Right cardiac atrium (tissue), 5 donors: ENCODE results near the gene KCNJ10. TPM values are rescaled to one million over a fixed set of nuclear protein-coding genes. Genes with fewer than 3 reads are reported as not detected.
A peak's percentile ranks its signal among the peaks of the same experiment; 100 is the strongest.

ENCODE experiments used
- ATAC-seq, 2 donors: fragments of 200-7000 bp; cut with Tn5 transposase; one replicate each; pipeline versions ENCODE4 v1.8.0 to v1.9.1; 2020; ENCODE audit warnings: moderate library complexity in 2 of 2, mild to moderate bottlenecking in 1 of 2
- DNase-seq, 3 donors: peaks; one replicate each; pipeline ENCODE4 v3.0.0-alpha.2; 2020
- H3K27ac ChIP-seq: one replicate; pipeline ENCODE4 v1.5.1; 2013; ENCODE audit warnings: mild to moderate bottlenecking, low read length, control low read depth, moderate library complexity
- H3K27me3 ChIP-seq: one replicate; pipeline ENCODE4 v1.6.1; 2013; ENCODE audit not compliant: control insufficient read depth, insufficient read depth
- H3K4me1 ChIP-seq: one replicate; pipeline ENCODE4 v1.6.1; 2013; ENCODE audit warnings: low read length; ENCODE audit not compliant: control insufficient read depth, insufficient read depth
- H3K4me3 ChIP-seq: one replicate; pipeline ENCODE4 v1.5.1; 2013; ENCODE audit warnings: low read length, control low read depth
- H3K9me3 ChIP-seq: one replicate; pipeline ENCODE4 v1.6.1; 2013; ENCODE audit warnings: low read length; ENCODE audit not compliant: control insufficient read depth
- WGBS: extraction: QIAGEN DNeasy Blood & Tissue Kit; methylation state at CpG from one replicate; pipeline ENCODE4 v1.1.7; 2013; 5-methylcytosine and 5-hydroxymethylcytosine counted together
- intact Hi-C, 4 donors: fragments of 100-400 bp; cut with DNase I; formaldehyde crosslinking; loops; one replicate each; pipeline versions ENCODE4 v1.11.0 to v1.14.0; 2022 to 2023
- polyA plus RNA-seq: library from polyadenylated mRNA; stranded (reverse); fragments of 200-250 nt; gene quantifications from one replicate; pipeline ENCODE4 v1.2.3, GENCODE V29; 2013
- total RNA-seq, 4 donors: library from RNA; stranded (reverse); fragmentation: NEBNext Ultra II Directional; extraction: Animal tissue kit (Norgen Biotek cat#: 25700); gene quantifications; one replicate each; pipeline ENCODE4 v1.2.1, GENCODE V29; 2021
- donor health status: healthy with polysubstance abuse.
- donor health status: DM: no; HTN: yes; CAD: no.
- donor health status: DM: no; HTN: no; CAD: no.
- donor health status: DM: no; HTN: yes; CAD: no; lungs with severe emphysema.
- donor health status: DM: yes; HTN: yes; CAD: no.

KCNJ10 gene
- total and polyA plus RNA-seq, 5 donors: 0.11 to 0.31 (median 0.18) TPM

- Histone ChIP-seq H3K9me3 (no peaks in the 10 kb centered on the region), H3K27me3 (no peaks in the 10 kb centered on the region), H3K4me1 (no peaks in the 10 kb centered on the region), H3K27ac (no peak overlapping the region), H3K4me3 (no peak overlapping the region)
- ATAC-seq (no peak), DNase-seq (no peak)
- 73% methylated on average over 3 of the region's 3 CpGs for WGBS
- intact Hi-C loops: no loop called here
Measured at GRCh38 chr1:159958719-159959380, 111.1 kb downstream of the KCNJ10 start.

DNA sequence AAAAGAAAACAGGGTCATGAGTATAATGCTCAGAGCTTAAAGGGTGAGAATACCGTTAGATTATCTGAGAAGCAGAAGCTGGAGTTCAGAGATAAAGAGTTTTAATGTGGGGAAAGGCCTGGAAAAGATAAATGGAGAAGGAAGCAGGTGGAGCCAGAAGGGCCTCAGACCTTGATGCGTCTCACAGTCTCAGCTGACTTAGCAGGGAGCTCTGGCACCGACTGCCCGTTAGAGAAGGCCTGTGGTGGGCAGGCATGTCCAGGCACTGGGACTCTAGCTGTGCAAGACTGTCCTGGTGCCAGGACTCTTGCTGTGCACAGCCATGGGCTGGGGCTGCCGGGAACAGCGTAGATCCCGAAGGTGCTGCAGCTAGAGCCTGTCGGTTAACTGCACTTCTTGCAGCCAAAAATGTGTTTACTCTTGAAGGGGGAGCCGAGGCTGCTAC, 112.1 kb downstream of the KCNJ10 start:
- intact Hi-C loops: no loop called here
- H3K27me3 ChIP-seq: no peaks in the 10 kb centered on the region
- no peak overlapping the region for H3K4me3 ChIP-seq
- no peak overlapping the region for H3K27ac ChIP-seq
- H3K9me3 ChIP-seq: no peaks in the 10 kb centered on the region
- ATAC-seq (no peak), DNase-seq (no peak)
- WGBS: 38% methylated on average over 9 of the region's 9 CpGs
- H3K4me1 ChIP-seq: no peaks in the 10 kb centered on the region

DNA sequence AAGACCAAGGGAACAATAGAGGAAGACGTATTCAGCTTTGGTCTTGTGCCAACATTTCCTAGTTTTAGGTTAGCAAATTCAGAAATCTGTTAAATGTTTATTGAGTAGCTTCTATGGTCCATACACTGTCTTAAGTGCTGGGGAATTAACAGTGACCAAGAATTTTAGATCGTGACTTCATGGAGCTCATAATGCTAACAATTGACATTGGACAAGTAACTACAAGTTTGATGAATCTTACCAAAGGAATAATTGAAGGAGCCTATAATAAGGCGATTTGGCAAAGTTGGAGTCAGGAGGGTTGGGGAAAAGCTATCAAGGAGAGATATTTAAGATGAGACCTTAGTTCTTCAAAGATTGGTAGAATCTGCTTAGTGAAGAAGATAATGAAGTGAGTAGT, 114.5 kb downstream of the KCNJ10 start:
- DNase-seq: no peak
- Histone ChIP-seq H3K27ac (no peak overlapping the region), H3K4me1 (no peaks in the 10 kb centered on the region), H3K9me3 (no peaks in the 10 kb centered on the region), H3K27me3 (no peaks in the 10 kb centered on the region), H3K4me3 (no peak overlapping the region)
- ATAC-seq: no peak
- intact Hi-C loops: no loop called here
- WGBS: 88% methylated on average over 3 of the region's 3 CpGs

GRCh38 chr1:159953536-159954515, 116.1 kb downstream of the KCNJ10 start, which contains the start of gene SLAMF9:
SLAMF9 (minus strand) TSS chr1:159954237; CDS start chr1:159954137, 100 bp downstream.
- Histone ChIP-seq H3K27me3 (no peaks in the 10 kb centered on the region), H3K27ac (no peak within 1 kb of the TSS), H3K4me3 (no peak within 1 kb of the TSS), H3K9me3 (no peaks in the 10 kb centered on the region), H3K4me1 (no peaks in the 10 kb centered on the region)
- ATAC-seq (peak; percentile 30 to 41), DNase-seq (no peak)
- WGBS: 75% methylated on average over 11 of the region's 11 CpGs
- intact Hi-C loops: no loop called here

GRCh38 chr1:159952932-159953331, 117.0 kb downstream of the KCNJ10 start:
- no peaks in the 10 kb centered on the region for H3K9me3 ChIP-seq
- intact Hi-C loops: no loop called here
- no peak for DNase-seq
- WGBS: 85% methylated on average over 5 of the region's 5 CpGs
- no peaks in the 10 kb centered on the region for H3K27me3 ChIP-seq
- H3K4me3 ChIP-seq: no peak overlapping the region
- no peak for ATAC-seq
- H3K4me1 ChIP-seq: no peaks in the 10 kb centered on the region
- H3K27ac ChIP-seq: no peak overlapping the region

GRCh38 chr1:159951551-159951950, 118.4 kb downstream of the KCNJ10 start:
- no peak for ATAC-seq
- WGBS: 72% methylated on average over 1 of the region's 1 CpG

DNA sequence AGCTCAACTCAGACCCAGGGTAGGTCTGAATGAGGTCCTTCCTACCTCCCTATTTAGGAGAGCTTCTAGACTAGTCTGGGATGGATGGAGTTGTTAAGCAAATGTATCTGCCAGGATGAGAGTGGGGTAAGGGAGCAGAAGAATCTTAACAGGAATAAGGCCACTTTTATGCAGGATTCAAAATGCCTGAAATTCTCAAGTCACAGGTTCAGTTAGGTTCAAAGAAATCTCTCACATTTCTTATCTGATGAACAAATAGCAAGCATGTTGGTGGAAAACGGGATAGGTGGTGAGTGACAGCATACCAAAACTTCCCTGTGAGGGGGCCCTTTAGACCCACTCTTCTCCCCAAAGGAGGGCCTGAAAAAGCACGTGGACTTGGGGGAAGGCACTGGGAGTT, 118.9 kb downstream of the KCNJ10 start:
- Histone ChIP-seq H3K4me3 (no peak overlapping the region), H3K4me1 (no peaks in the 10 kb centered on the region), H3K9me3 (no peaks in the 10 kb centered on the region), H3K27me3 (no peaks in the 10 kb centered on the region), H3K27ac (no peak overlapping the region)
- intact Hi-C loops: no loop called here
- ATAC-seq (no peak), DNase-seq (no peak)
- 66% methylated on average over 2 of the region's 2 CpGs for WGBS

More at GRCh38 chr1:159951551-159951950, 118.4 kb downstream of the KCNJ10 start:
- intact Hi-C loops: no loop called here
- no peaks in the 10 kb centered on the region for H3K9me3 ChIP-seq
- DNase-seq: no peak
- H3K27me3 ChIP-seq: no peaks in the 10 kb centered on the region
- H3K4me1 ChIP-seq: no peaks in the 10 kb centered on the region
- H3K4me3 ChIP-seq: no peak overlapping the region
- no peak overlapping the region for H3K27ac ChIP-seq

- Histone ChIP-seq H3K4me1 (no peaks in the 10 kb centered on the region), H3K27ac (no peak overlapping the region), H3K27me3 (no peaks in the 10 kb centered on the region), H3K9me3 (no peaks in the 10 kb centered on the region), H3K4me3 (no peak overlapping the region)
- no peak for DNase-seq
- intact Hi-C loops: no loop called here
- ATAC-seq: no peak
- 89% methylated on average over 4 of the region's 4 CpGs for WGBS
Measured at GRCh38 chr1:159949981-159950381, 120.0 kb downstream of the KCNJ10 start.

DNA sequence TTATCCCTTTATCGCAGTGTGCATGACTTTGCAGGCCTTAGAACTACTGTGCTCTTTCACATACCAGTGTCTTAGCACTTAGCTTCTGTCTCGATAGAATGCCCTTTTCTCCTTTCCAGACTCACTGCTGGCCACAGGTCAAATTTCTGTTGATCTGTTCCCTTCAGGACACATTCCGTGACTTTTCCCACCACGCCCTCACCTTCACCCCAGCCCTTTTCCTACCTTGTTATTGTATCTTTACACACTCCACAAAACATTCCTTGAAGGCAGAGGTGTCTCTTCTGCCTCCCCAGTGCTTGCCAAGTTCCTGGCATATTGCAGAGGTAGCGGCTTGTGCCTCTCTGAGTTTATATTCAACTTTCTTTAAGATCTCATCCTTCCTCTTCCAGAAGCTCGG, 120.8 kb downstream of the KCNJ10 start:
- 72% methylated on average over 6 of the region's 6 CpGs for WGBS
- no peaks in the 10 kb centered on the region for H3K27me3 ChIP-seq
- H3K4me1 ChIP-seq: no peaks in the 10 kb centered on the region
- intact Hi-C loops: no loop called here
- no peak for ATAC-seq
- no peaks in the 10 kb centered on the region for H3K9me3 ChIP-seq
- H3K4me3 ChIP-seq: no peak overlapping the region
- no peak overlapping the region for H3K27ac ChIP-seq
- DNase-seq: no peak
